Gastroesophageal sphincter (tissue), 3 donors: Measurements from ENCODE around the gene FNDC8.
"Not testable (repeated sequence)": the region's sequence is repeated elsewhere in the genome, so short reads cannot be mapped to it uniquely, and the experiment has no call there.

Source experiments
- CTCF ChIP-seq, 4 experiments: fragments of 200-600 bp in 2 of 4; fragments of 450-650 bp in 2 of 4; sonication (generic) in 1 of 4; IDR thresholded peaks; one replicate each; pipeline ENCODE4 v1.5.1; 2017 to 2019; ENCODE audit warnings: antibody characterized with exemption in 4 of 4, mild to moderate bottlenecking in 2 of 4, moderate library complexity in 2 of 4
- POLR2A ChIP-seq, 2 donors: fragments of 450-650 bp; IDR thresholded peaks; one replicate each; pipeline ENCODE4 v1.6.1; 2017; ENCODE audit warnings: antibody characterized with exemption in 2 of 2, mild to moderate bottlenecking in 2 of 2, moderate library complexity in 1 of 2
- POLR2AphosphoS5 ChIP-seq: sonication (generic); formaldehyde crosslinking; IDR thresholded peaks from one replicate; pipeline ENCODE4 v1.6.1; 2017; ENCODE audit warnings: antibody characterized with exemption

GRCh38 chr17:35110791-35111190 lies 10.6 kb upstream of the FNDC8 start:
- not testable (repeated sequence) for TF ChIP-seq CTCF (IDR thresholded peaks at IDR 0.05); POLR2AphosphoS5; POLR2A (IDR thresholded peaks at IDR 0.05)
